Activated CD4-positive, alpha-beta T cell treated with anti-CD3 and anti-CD28 coated beads, Interleukin-2, amount 50 U/mL, for 48 hours (primary cell): ENCODE measurements around the gene ANK2.

Source experiments
- DNase-seq, 2 experiments: peaks; one replicate each; pipeline ENCODE4 v3.0.0-alpha.2; 2020

The ANK2 gene

GRCh38 chr4:113405874-113406722 is 356.6 kb downstream of the ANK2 start:
- DNase-seq, result no peak

GRCh38 chr4:113406723-113407016 is 357.2 kb downstream of the ANK2 start:
- no peak for DNase-seq

GRCh38 chr4:113407409-113407808 is 358.0 kb downstream of the ANK2 start:
- DNase-seq, result no peak

GRCh38 chr4:113409181-113409580 is 359.7 kb downstream of the ANK2 start:
- no peak for DNase-seq

GRCh38 chr4:113410686-113411085 is 361.2 kb downstream of the ANK2 start:
- DNase-seq, result no peak

- DNase-seq, result no peak
Observed at GRCh38 chr4:113411496-113411938, 362.1 kb downstream of the ANK2 start.

GRCh38 chr4:113419631-113420030 is 370.2 kb downstream of the ANK2 start:
- no peak for DNase-seq

- no peak for DNase-seq
Observed at GRCh38 chr4:113420938-113421337, 371.5 kb downstream of the ANK2 start.

GRCh38 chr4:113423631-113424030 is 374.2 kb downstream of the ANK2 start:
- DNase-seq, result no peak

- no peak for DNase-seq
Observed at GRCh38 chr4:113433116-113433515, 383.7 kb downstream of the ANK2 start.
